C4-2B (cell line): ENCODE results near the gene PHLDA2.

ENCODE experiments used
- CTCF ChIP-seq: fragments of 450-650 bp; conservative IDR thresholded peaks from 2 replicates; pipeline ENCODE4 v1.5.1; 2017; ENCODE audit warnings: mild to moderate bottlenecking
- ZFX ChIP-seq: fragments of 450-650 bp; IDR thresholded peaks from 2 replicates; pipeline ENCODE4 v1.6.1; 2017

- TF ChIP-seq CTCF (no peak), ZFX (no peak)
These were observed 26.8 kb upstream of the PHLDA2 start for GRCh38 chr11:2955906-2956476.
